Measurements from ENCODE around the gene PHLDB3.
A peak's percentile ranks its signal among the peaks of the same experiment; 100 is the strongest.
"Not testable (repeated sequence)": the region's sequence is repeated elsewhere in the genome, so short reads cannot be mapped to it uniquely, and the experiment has no call there.

PHLDB3 gene

GRCh38 chr19:43504426-43505185, at the start of gene PHLDB3:
PHLDB3 (minus strand) TSS chr19:43504746; CDS start chr19:43504118, 628 bp downstream.
- no peak for DNase-seq

DNA sequence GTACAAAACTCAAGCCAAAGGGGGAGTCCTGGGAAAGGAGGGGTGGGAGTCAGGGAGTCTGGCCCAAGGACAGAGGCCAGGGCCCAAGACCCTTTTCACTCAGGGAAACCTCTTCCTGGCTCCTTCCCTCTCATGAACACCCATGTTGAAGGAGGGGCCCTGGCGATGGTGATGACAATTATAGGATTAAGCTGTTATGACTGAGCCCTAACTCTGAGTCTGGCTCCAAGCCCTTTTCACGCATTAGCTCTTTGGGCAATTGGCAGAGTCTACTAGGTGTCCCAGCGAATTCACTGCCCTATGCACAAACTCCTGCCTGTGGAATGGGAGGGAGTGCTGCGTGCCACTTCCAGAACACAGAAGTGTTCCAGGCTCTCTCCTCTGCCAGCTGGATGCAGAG, 49.1 kb upstream of the PHLDB3 start:
- no peak for DNase-seq

DNA sequence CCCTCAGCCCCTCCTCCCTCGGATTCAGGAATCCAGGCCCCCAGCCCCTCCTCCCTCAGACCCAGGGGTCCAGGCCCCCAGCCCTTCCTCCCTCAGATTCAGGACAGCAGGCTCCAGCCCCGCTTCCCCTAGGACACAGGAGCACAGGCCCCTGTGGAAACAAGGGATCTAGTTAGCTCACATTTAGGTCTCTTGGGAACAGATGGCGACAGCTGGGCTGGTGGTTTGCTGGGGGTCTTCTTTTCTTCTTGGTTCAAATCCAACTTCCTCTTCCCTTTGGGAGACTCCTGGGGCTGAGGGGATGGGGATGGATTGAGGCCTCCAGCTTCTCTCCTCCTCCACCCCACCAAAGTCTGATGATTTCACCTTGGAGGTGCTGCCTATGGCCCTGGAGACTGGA, 48.1 kb upstream of the PHLDB3 start:
- DNase-seq = no peak

GRCh38 chr19:43552198-43552450, 47.6 kb upstream of the PHLDB3 start:
- DNase-seq = no peak

- no peak for DNase-seq
Observed at GRCh38 chr19:43551399-43552197, 47.1 kb upstream of the PHLDB3 start.

GRCh38 chr19:43548706-43549105, 44.2 kb upstream of the PHLDB3 start:
- no peak for DNase-seq

GRCh38 chr19:43547926-43548325, 43.4 kb upstream of the PHLDB3 start:
- not testable (repeated sequence) for DNase-seq

DNA sequence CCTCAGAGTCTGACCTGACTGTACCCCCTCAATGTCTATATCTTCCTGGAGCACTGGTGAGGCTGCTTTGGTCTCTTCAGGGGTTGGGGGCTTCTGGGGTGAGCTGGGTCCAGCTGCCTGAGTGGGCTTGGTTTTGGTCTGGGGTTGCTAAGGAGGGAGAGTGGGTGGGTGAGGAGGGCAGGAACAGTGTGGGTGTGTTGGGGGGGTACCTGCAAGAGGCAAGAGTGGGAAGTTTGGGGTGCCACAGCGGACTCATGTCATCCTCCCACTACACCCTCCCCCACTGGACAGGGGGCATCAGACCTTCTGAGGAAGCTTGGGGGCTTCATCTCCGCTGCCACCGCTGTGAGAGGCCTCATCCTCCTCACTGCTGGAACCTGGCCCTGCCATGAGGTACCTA, 42.0 kb upstream of the PHLDB3 start:
- DNase-seq = no peak

- DNase-seq = no peak
Observed at GRCh38 chr19:43545981-43546380, 41.4 kb upstream of the PHLDB3 start.

GRCh38 chr19:43545276-43545675, 40.7 kb upstream of the PHLDB3 start:
- no peak for DNase-seq

- no peak for DNase-seq
Observed at GRCh38 chr19:43544077-43544476, 39.5 kb upstream of the PHLDB3 start.

DNA sequence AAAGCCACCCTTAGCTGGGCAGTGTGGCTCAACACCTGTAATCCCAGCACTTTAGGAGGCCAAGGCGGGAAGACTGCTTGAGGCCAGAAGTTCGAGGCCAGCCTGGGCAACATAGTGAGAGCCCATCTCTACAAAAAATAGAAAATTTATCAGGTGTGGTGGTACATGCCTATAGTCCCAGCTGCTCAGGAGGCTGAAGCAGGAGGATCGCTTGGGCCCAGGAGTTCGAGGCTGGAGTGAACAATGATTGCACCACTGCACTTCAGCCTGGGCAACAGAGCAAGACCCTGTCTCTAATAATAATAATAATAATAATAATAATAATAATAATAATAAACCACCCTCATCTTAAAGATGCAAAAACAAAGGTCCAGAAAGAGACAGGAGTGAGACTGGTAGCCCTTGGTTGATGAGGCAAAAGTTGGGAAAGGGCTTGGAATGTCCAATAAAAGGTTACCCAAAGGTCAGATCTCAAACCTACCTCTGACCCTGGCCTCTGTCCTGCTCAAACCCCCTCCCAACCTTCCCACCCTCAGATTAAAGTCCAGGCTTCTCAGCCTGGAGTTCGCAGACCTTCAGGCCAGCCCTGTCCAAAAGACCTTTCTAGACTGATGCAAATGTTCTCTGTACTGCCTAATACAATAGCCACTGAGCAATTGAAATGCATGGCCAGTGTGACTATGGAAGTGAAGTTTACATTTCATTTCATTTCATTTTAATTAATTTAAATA, 37.5 kb upstream of the PHLDB3 start:
- DNase-seq = no peak

- DNase-seq = no peak
Observed at GRCh38 chr19:43540381-43540780, 35.8 kb upstream of the PHLDB3 start.

GRCh38 chr19:43538922-43539321, 34.4 kb upstream of the PHLDB3 start:
- DNase-seq = no peak

- DNase-seq = peak; percentile 25 to 40
Observed at GRCh38 chr19:43534816-43535761, 30.5 kb upstream of the PHLDB3 start.

DNA sequence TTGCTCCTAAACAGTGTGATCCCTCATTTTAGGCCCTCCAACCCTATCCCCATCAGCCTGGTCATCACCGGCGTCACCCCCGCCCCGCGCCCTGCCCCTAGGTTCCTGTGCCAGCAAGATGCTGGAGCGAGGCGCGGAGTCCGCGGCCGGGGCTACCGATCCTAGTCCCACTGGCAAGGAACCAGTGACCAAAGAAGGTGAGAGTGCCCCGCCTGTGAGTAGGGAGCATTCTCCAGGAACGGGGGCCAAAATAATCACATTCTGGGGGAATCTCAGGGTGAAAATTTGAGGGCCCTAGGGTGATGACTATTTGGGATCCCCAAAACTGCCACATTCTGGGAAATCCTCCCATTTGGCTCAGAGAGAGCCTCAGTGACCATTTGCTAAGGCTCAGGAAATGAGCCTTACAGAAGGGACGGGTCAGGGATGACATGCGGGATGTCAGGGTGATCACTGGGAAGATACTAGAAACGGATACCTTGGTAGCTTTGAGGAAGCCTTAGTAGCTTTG, 29.8 kb upstream of the PHLDB3 start:
- no peak for DNase-seq

DNA sequence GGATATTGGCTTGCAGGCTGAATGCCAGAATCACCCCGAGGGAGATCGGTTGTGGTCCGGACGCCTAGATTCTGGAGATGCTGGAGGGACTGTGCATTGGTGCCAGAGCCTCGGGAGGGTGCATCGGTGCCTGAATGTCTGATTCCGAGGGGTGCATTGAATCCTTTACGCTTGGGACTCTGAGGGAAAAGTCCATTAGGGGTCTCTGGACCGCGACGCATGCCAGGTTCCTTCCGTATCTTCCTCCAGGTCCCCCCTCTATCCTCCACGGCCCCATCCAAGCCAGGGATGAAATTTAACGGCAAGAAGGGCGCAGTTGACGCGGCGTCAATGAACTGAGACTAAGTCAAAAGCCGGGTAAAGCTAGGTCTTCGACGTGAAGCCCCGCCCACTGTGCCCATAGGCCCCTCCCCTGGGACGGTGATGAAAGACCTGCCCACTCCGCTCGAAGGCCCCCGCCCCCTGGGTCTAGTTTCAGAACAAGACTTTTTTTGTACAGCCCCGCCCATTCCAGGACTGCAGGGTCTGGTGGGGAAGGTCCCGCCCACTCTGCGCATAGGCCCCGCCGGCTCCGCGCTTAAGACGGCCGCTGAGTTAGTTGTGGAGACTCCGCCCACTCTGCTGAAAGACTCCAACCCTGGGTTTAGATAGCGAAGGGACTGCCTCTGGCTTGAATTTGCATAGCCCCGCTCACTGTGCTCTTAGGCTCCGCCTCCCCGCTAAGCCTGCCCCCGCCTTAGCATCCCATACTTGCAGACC, 29.2 kb upstream of the PHLDB3 start:
- peak; percentile 90 to 93 for DNase-seq

DNA sequence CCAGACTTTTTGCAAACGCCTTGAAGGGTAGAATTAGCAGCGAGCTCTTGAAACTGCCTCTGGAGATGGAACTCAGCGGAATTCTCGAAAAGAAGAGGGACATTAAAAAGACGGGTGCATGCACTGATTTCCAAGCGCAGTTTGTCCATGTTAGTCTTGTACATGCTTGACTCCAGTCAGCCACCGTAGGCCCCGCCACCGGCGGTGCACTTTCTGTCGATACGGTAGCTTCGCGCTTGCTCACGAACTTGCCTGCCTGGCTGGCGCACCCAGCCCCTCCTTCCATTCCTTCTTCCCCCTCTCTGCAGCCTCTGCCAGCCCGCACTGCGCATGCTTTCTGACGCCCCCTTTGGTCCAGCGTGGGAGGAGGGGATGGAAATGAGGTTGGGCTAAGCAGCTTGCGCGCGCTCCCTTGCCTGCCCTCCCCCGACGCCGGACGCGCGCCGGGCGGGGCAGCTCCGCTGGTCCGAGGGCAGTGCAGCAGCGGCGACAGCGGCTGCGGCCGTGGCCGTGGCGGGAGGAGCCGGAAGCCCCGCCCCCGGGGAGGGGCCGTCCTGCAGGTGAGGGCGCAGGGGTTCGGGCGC, 28.5 kb upstream of the PHLDB3 start, which contains the start of gene ZNF575:
ZNF575 (plus strand) TSS at position 227 of the 584 bp plus-strand sequence. CDS start 1,235 bp downstream, outside the sequence.
- DNase-seq = peak; percentile 88 to 89

GRCh38 chr19:43532571-43532961, 28.0 kb upstream of the PHLDB3 start:
- peak in 1 of 2 donors; percentile 42 for DNase-seq

- DNase-seq = no peak
Observed at GRCh38 chr19:43527860-43528622, 23.5 kb upstream of the PHLDB3 start.
